HG02981 (cell line): Measurements from ENCODE around the gene MED17.

Source experiments
- ATAC-seq: cut with Tn5 transposase; IDR thresholded peaks from one replicate; pipeline ENCODE4 v1.9.1; 2021; ENCODE audit warnings: mild to moderate bottlenecking, moderate library complexity; ENCODE audit not compliant: unreplicated experiment

Gene MED17

GRCh38 chr11:93814966-93815633 lies 31.0 kb downstream of the MED17 start:
- ATAC-seq, result no peak

DNA sequence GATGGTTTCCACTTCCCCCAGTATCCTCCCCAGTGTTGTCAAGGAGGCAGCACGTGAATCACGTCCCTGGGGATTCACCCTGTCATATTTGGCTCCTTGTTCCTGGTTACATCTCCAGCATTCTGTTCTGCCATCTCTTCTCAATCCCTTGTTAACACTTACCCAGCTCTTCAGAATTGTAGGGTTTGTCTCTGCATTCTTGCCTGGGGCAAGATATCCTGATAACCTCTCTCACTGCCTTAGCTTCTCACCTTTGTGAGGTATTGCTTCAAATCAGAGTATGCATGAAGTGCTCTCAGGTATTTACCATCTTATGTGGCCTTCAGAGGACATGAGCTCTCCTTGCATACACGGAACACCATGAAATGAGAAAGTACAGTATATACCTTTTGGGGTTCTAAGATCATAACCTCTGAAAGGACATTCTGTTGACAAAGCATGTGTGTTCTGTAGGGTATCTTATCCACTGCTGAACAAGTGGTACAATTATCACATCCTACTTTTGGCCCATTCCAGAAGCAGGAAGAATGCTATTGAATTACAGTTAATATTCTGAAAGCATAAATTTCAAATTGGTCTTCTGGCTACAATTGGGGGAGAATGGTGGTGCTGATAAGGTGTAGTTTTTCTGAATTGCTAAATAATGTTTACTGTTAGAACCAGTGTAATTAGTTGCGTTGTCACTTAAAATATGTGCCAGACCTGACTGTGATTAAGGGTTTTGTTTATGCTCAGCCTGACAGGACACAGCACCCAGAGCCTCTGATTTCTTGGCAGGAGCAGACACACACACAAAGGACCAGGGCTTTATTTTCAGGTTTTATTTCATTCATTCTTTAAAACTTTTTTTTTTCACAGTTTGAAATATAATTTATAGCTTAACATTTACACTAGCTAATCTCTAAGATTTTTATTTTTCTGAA lies 33.6 kb downstream of the MED17 start:
- no peak for ATAC-seq

DNA sequence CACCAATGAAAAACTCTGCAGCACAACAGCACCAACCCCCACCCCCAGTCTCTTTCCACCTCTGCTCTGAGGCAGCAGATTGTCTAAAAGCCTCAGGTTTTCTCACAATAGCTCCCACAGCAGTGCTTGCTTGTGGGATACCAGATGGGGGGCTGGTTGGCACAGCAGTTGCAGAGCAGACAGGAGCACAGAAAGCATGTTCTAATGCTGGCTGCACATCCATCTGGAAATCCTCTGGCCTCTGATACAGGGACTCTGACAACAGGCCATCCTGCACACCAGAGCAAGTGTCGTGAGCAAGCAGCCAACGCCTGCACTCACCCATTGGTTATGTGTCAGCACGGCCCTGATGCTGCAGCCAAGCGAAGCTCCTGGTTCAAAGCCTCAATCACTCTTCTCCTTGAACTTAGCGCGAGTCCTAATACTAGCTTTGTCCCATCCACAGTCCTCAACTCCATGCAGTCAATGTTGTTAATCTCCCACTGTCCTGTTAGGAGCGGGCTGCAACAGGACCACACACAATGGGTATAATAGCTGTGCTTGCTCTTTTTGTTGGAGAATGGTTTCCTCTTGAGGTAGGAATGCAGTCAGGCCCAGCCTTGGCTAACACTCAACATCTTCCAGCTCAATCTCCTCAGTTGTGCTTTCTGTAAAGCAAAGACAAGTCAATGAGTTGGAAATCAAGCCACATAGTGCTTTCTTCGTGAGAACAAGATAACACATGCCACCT lies 36.0 kb downstream of the MED17 start:
- no peak for ATAC-seq

DNA sequence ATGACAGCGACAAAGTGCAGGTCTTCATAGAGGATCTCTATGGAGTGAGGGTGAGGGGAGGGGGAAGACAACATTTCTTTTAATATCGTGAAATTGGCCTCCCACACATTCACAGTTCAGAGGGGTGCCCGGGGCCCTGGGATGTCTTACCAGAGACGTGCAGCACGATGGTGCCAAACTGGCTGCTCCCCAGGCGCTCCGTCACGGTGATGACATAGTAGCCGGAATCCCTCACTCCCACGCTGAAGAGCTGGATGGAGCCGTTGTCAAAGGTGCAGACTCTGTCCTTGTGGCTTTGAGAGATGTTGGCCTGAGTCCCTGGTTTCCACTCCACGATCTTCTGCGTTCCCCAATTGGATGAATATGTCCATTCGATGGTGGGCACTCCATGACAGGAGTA lies 36.8 kb downstream of the MED17 start:
- ATAC-seq, result no peak

- no peak for ATAC-seq
These were observed 37.5 kb downstream of the MED17 start for GRCh38 chr11:93821617-93822016.

DNA sequence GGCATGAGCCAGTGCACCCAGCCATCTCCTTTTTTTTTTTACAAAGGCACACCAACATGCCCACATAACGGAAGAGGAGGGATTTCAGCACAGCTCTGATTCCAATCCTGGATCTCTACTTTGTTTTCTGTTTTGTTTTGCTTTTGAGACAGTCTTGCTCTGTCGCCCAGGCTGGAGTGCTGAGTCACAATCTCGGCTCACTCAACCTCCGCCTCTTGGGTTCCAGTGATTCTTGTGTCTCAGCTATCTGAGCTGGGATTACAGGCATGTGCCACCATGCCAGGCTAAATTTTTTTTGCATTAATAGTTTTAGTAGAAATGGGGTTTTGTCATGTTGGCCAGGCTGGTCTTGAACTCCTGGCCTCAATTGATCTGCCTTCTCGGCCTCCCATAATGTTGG lies 38.3 kb downstream of the MED17 start:
- no peak for ATAC-seq

GRCh38 chr11:93823210-93823609 lies 39.1 kb downstream of the MED17 start:
- no peak for ATAC-seq

DNA sequence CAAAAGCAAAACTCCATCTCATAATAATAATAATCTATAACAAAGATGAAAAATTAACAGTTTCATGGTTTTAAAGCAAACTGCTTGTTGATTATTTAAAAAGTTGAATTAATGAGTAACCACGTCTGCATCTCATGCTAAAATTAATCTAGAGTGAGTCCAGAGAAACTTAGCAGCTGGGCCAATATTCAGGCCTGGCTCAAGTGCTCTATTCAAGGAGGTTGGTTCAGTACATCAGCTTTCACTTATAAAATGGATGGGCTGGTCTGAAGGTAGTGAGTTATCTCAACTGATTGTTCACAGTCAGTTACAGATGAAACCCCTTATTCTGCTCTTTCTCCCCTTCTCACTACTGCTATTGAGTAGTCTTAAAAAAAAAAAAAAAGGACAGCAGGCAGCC lies 43.3 kb downstream of the MED17 start:
- no peak for ATAC-seq

DNA sequence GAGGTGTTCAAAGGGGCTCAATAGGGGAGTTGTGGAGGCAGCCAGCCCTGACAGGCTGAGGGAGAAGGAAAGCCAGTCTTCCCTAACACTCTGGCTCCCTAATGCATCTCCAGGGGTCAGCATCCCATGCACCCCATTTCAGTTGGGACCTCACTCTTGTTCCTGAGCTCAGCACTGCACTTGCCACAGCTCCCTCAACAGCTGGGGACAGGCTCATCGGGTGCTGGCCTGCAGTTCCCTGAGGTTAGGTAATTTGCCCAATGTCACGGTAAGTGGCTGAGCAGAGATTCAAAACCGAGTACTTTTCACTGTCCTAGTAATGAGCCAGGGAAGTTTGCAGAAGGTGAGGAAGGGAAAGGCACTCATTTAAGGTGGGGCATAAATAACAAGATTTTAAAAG lies 45.5 kb downstream of the MED17 start:
- no peak for ATAC-seq

- ATAC-seq, result no peak
These were observed 47.5 kb downstream of the MED17 start for GRCh38 chr11:93831343-93832127.

DNA sequence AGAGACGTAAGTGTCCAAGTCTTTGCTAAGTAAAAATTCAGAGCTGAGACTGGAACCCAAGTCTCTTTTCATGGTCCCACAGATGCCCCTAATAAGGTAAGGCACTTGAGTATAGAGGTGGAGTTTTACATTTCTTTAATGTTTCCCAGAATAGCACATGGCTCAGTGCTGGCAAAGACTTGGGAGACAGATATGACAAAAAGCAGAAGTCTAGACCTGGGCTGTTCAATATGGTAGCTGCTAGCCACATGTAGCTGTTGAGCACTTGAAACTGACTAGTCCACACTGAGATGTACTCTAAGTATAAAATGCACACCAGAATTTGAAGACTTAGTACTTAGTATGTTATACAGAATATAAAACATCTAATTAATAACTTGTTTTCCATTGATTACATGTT lies 48.7 kb downstream of the MED17 start:
- ATAC-seq, result no peak

DNA sequence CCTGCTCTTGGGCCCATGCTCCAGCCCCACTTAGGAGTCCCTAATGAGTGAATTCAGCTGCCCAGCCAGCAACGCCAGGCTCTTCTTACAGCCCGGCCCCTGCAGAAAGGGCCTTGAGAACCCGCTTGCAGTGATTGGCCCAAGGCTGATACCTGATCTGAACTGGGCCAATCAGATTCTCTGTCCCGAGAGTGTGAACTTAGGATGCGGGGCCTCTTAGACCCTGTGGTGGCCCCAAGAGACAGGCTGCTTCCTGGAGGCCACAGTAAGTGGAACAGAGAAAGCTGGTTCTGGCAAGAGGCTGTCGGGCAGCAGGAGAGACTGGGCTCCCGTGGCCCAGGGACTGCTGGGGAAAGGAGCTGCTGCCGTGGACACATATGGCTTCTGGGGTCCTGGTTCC lies 54.9 kb downstream of the MED17 start:
- no peak for ATAC-seq

DNA sequence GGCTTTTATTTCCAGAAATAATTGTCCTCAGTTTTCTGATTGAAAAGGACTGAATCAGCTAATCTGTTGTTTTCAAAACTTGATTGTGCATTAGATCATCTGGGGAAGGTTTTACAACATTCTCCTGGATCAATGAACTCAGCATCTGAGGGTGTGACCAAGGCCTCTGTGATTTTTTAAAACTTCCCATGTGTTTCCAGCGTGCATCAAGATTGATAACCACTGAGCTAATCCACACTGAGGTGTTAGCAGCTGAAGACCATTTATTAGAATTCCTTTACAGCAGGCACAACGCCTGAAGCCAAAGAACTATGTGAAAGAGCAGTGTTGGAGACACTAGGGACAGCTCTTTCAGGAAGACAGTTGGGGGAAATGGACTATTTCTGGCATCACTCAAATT lies 56.1 kb downstream of the MED17 start:
- no peak for ATAC-seq

DNA sequence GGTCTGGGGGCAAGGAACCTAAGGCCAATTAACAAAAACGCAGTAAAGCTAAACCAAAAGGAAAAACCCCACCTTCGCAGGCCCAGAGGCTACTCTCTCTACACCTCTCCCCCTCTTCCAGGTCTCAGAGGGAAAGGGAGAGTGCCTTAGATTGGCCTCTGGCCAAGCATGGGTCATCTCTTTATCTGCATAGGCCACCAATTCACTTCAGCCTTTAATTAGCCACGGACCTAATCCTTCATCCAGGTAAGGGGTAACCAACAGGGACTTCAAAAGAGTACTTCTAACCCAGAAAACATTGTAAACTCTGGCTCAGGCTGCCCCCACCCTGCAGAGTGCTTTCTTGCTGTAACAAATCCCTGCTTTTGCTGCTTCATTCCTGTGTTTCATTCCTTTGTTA lies 56.9 kb downstream of the MED17 start:
- ATAC-seq, result no peak

- ATAC-seq, result no peak
These were observed 57.4 kb downstream of the MED17 start for GRCh38 chr11:93841446-93841845.

GRCh38 chr11:93842034-93842433 lies 58.0 kb downstream of the MED17 start:
- no peak for ATAC-seq

- ATAC-seq, result no peak
These were observed 58.4 kb downstream of the MED17 start for GRCh38 chr11:93842461-93842860.

DNA sequence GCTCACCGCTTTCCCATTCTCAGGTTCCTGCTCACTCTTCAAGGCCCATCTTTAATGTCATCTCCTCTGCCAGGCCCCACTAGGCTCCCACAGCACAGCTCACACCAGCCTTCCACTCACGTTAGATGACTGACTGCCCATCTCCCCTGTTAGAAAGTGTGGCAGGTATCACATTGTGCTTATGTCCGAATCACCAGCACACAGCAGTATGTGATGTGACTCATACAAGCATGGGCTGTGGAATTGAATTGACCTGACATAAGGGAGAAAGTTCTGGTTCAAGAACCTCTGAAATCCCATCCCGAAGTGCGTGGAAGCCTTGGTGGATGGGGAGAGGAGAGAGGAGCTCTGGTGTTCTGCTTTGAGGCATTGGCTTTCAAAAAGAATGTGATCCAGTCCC lies 59.8 kb downstream of the MED17 start:
- ATAC-seq, result no peak

- no peak for ATAC-seq
These were observed 60.5 kb downstream of the MED17 start for GRCh38 chr11:93844568-93844967.

- ATAC-seq, result no peak
These were observed 61.4 kb downstream of the MED17 start for GRCh38 chr11:93845181-93846092.
